GM19467 (cell line): Measurements from ENCODE around the gene ANKRD11.
"Not testable (repeated sequence)": the region's sequence is repeated elsewhere in the genome, so short reads cannot be mapped to it uniquely, and the experiment has no call there.

Experiments
- ATAC-seq: cut with Tn5 transposase; IDR thresholded peaks from one replicate; pipeline ENCODE4 v1.9.1; 2021; ENCODE audit warnings: mild to moderate bottlenecking, moderate library complexity; ENCODE audit not compliant: unreplicated experiment

ANKRD11 gene

GRCh38 chr16:89434490-89434889 is 55.9 kb downstream of the ANKRD11 start:
- ATAC-seq = no peak

GRCh38 chr16:89433363-89433984 is 56.9 kb downstream of the ANKRD11 start:
- not testable (repeated sequence) for ATAC-seq

- no peak for ATAC-seq
Observed at GRCh38 chr16:89431630-89432029, 58.7 kb downstream of the ANKRD11 start.

GRCh38 chr16:89431158-89431584 is 59.2 kb downstream of the ANKRD11 start:
- no peak for ATAC-seq

- no peak for ATAC-seq
Observed at GRCh38 chr16:89430436-89431157, 59.8 kb downstream of the ANKRD11 start.

GRCh38 chr16:89428605-89429004 is 61.8 kb downstream of the ANKRD11 start:
- not testable (repeated sequence) for ATAC-seq

- ATAC-seq = no peak
Observed at GRCh38 chr16:89426736-89427530, 63.4 kb downstream of the ANKRD11 start.

- no peak for ATAC-seq
Observed at GRCh38 chr16:89425523-89425922, 64.8 kb downstream of the ANKRD11 start.

- no peak for ATAC-seq
Observed at GRCh38 chr16:89423681-89424260, 66.6 kb downstream of the ANKRD11 start.

- ATAC-seq = peak; percentile 46
Observed at GRCh38 chr16:89422905-89423630, 67.3 kb downstream of the ANKRD11 start.

GRCh38 chr16:89422527-89422904 is 67.8 kb downstream of the ANKRD11 start:
- peak; percentile 64 for ATAC-seq

GRCh38 chr16:89421300-89421699 is 69.1 kb downstream of the ANKRD11 start:
- not testable (repeated sequence) for ATAC-seq

GRCh38 chr16:89420204-89420603 is 70.2 kb downstream of the ANKRD11 start:
- ATAC-seq = no peak

GRCh38 chr16:89418352-89418751 is 72.0 kb downstream of the ANKRD11 start:
- no peak for ATAC-seq

GRCh38 chr16:89417352-89417751 is 73.0 kb downstream of the ANKRD11 start:
- ATAC-seq = no peak

- ATAC-seq = no peak
Observed at GRCh38 chr16:89413811-89414585, 76.4 kb downstream of the ANKRD11 start.

- no peak for ATAC-seq
Observed at GRCh38 chr16:89412811-89413210, 77.5 kb downstream of the ANKRD11 start.

- ATAC-seq = no peak
Observed at GRCh38 chr16:89411335-89411850, 79.0 kb downstream of the ANKRD11 start.

GRCh38 chr16:89410794-89411309 is 79.5 kb downstream of the ANKRD11 start:
- ATAC-seq = no peak
